IPS-NIHi7 (cell line): ENCODE results near the gene PAX8.

ENCODE experiments used
- DNase-seq: peaks from one replicate; pipeline ENCODE4 v3.0.0; 2012; ENCODE audit warnings: mixed read lengths; ENCODE audit errors: extremely low spot score

Gene PAX8

GRCh38 chr2:113264713-113265403, 13.9 kb downstream of the PAX8 start:
- no peak for DNase-seq

DNA sequence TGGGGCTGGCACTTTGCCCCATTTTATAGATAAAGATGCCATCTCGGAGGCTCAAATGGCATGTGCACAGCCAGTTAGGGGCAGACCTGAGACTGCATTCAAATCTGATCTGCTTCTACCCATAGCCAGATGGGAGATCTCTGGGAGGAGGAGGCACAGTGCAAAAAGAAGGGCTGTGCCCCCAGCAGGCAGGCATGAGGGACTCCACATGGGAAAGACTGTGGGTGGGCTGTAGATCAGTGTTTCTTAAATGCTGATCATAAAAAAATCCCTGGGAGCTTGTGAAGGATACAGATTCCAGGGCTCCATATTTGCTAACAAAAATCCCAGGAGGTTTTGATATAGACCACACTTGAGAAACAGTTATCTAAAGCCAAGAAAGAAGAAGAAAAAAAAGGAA, 15.2 kb downstream of the PAX8 start:
- no peak for DNase-seq

- DNase-seq: no peak
These were observed 17.7 kb downstream of the PAX8 start for GRCh38 chr2:113260991-113261390.

- DNase-seq: no peak
These were observed 20.1 kb downstream of the PAX8 start for GRCh38 chr2:113258471-113259147.

- DNase-seq: no peak
These were observed 21.0 kb downstream of the PAX8 start for GRCh38 chr2:113257516-113258264.

GRCh38 chr2:113255140-113256070, 23.3 kb downstream of the PAX8 start:
- DNase-seq: no peak

GRCh38 chr2:113253453-113253852, 25.3 kb downstream of the PAX8 start:
- DNase-seq: no peak

DNA sequence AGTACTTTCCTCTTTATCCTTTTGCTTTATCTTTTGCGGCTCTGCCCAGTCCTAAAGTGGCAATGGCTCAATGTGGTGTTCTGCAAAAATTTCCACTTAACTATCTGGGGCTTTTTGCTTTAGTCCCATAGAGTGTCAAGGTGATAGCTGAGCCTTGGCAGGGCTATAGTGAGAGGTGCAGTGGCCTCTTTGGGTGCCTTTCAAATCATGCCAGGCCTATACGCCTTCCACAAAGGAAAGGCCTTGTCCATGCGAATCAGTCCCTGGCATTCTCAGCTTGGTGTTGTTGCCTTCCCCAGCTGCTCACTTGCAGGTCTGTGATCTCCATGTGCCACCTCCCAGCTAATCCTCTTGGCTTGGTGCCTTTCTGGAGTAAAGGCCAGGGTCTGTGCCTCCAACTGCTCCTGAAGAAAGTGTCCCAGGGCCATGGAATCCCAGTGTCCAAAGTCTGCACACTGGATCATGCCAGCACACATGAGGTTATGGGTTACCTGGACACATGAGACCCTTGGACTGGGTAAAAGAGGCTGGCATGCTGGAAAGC, 26.6 kb downstream of the PAX8 start:
- no peak for DNase-seq

DNA sequence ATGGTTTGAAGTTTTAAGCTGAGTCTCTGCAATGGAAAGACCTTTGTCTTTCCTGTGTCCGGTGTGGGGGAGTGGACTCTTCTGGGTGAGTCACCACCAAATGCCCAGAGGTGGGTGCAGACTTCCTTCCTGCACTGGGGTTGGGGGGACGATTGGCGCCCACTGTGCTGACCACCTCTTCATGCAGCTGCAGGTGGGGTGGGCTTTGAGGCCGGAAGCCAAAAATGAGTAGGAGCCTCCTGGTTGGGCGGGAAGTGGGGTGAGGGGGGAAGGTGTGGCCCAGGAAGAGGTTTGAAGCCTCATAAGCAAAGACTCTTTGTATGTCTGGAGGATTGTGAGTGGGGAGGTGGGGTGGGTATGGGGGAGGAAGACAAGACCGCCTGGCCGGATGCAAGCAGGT, 27.6 kb downstream of the PAX8 start:
- DNase-seq: no peak

- DNase-seq: peak; percentile 91
These were observed 29.5 kb downstream of the PAX8 start for GRCh38 chr2:113248997-113249770.

GRCh38 chr2:113246606-113247005, 32.1 kb downstream of the PAX8 start:
- DNase-seq: no peak

DNA sequence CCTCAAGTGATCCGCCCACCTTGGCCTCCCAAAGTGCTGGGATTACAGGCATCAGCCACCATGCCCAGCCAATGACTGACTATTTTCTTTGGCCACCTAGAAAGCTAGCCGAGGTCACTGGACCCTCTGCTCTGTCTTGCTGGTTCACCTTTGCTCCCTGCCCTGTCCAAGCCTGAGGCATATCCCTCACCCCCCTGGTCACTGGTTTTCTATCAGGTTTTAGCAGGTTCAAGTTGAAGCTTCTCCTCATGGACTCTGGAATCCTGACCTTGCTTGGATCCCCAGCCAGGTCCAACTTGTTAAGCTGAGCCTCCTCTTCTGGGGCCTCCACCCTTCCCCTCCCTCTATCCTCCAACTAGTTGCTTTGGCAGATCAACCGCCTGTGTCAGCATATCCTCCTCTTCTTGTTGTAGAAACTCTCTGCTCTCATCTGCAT, 33.4 kb downstream of the PAX8 start:
- DNase-seq: no peak

GRCh38 chr2:113242327-113242726, 36.4 kb downstream of the PAX8 start:
- DNase-seq: no peak

- peak; percentile 43 for DNase-seq
These were observed 37.5 kb downstream of the PAX8 start for GRCh38 chr2:113240915-113241911.

DNA sequence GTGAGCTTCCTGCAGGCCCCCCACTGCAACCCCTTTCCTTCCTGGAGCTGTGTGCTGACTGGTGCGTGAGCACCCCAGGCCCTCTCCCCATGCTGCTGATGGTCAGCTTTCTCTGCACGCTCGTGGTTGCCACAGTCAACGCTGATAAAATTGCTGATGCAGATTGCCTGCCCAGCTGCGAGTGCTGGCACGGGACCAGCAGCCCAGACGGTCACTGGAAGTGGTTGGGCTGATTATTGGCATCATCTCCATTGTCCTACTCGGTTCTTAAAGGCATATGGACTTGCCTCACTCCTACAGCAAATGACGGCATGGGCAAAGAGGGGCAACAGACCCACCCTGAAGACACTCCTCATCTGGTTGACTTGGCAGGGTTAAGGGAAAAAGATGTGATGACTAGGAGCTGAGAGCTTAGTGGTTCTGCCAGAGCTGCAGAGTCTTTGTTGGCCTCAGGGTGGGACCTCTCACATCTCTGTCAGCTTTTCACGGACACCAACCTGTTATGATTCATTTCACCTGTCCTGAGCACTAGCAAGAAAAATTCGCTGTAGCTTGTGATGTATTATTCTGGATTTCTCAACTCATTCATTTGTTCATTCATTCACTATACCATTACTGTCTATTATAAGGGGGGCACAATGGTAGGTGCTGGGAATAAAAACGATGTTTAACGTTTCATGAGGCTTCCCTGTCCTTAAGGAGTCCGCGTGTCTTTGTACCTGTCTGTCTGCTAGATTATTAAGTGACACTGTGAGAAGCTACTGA, 38.4 kb downstream of the PAX8 start:
- DNase-seq: no peak

DNA sequence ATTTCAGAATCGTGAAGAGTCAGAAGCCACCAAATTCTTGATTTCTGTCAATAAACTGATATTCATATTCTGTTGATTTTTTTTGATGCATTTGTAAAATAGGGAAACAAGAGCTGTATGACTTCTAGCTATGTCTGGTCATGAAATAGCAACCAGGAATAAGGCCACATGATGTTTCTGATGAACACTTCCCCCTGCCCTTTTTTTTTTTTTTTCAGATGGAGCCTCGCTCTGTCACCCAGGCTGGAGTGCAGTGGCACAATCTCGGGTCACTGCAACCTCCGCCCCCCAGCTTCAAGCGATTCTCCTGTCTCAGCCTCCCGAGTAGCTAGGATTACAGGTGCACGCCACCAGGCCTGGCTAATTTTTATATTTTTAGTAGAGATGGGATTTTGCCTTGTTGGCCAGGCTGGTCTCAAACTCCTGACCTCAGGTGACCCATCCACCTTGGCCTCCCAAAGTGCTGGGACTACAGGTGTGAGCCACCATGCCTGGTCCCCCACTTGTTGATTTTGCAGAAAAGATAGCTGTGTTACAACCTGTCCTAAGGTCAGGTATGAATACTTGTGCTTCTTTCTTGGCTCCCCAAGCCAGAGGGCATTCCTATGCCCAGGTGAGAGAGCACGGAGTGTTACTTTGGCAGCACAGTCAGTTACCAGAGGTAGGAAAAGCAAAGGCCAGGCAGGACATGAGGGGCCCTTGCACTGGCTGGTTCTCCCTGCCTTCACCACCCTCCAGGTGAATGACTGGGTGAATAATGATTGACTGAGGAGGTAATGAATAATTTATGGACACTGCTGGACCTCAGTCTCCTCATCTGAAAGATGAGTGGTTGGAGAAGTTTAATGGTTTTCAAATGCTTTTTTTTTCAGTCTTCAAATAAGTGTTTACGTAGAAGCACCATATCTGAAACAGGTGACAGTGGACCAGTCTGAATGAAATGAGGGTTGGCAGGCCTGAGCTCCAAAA, 39.6 kb downstream of the PAX8 start:
- DNase-seq: no peak

GRCh38 chr2:113237604-113238160, 41.0 kb downstream of the PAX8 start:
- no peak for DNase-seq
